ENCODE data around the gene NUTM2F.
"Not testable (repeated sequence)": the region's sequence is repeated elsewhere in the genome, so short reads cannot be mapped to it uniquely, and the experiment has no call there.

The NUTM2F gene, protein sequence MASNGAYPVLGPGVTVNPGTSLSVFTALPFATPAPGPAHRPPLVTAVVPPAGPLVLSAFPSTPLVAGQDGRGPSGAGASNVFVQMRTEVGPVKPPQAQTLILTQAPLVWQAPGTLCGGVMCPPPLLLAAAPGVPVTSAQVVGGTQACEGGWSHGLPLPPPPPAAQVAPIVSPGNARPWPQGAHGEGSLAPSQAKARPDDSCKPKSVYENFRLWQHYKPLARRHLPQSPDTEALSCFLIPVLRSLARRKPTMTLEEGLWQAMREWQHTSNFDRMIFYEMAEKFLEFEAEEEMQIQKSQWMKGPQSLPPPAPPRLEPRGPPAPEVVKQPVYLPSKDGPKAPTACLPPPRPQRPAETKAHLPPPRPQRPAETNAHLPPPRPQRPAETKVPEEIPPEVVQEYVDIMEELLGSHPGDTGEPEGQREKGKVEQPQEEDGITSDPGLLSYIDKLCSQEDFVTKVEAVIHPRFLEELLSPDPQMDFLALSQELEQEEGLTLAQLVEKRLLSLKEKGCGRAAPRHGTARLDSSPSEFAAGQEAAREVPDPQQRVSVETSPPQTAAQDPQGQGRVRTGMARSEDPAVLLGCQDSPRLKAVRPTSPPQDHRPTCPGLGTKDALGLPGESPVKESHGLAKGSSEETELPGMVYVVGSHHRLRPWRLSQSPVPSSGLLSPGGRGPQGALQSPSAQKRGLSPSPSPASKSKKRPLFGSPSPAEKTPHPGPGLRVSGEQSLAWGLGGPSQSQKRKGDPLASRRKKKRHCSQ

GRCh38 chr9:94328544-94328943 is at the start of gene NUTM2F:
NUTM2F (minus strand) TSS chr9:94328644; CDS start chr9:94328623, 21 bp downstream.
- DNase-seq, result not testable (repeated sequence)

- not testable (repeated sequence) for DNase-seq
Measured at GRCh38 chr9:94375197-94375596, 46.8 kb upstream of the NUTM2F start.

DNA sequence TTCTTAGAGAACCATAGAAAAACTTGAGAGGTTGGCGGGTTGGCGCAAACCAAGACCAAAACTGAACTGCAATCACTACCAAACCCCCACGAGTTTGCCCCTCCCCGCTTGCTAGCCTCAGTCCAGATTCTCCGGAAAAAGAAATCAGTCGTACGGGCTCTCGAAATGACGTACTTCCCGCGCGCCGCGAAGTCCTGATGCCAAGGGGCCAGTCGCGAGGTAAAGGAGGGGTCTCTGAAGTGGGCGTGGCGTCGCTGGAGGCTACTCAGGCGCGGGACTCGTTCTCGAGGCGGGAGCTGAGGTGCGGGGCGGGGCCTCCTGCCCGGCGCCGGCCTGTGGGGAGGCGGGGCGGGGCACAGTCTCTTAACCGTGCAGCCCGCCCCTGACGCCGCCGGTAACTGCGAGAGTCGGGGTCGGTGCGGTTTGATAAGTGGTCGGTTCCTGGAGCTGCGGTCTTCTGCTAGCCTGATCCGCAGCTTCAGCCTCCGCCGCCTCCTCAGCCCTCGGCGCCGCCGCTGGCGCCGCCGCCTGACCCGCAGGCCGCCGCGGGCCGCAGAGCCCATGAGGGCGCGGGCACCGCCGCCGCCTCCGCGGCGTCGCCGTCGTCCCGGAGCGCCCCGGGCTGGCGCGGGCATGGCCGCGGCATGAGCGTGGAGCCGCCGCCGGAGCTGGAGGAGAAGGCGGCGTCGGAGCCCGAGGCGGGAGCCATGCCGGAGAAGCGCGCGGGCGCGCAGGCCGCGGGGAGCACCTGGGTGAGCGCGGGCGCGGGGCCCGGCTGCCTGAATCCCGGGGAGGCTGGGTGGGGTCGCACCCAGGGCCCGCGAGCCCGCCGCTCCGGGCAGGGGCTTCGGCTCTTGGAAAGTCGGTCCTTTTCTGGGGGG is 46.0 kb upstream of the NUTM2F start:
- peak; percentile 79 for DNase-seq

GRCh38 chr9:94373779-94374175 is 45.3 kb upstream of the NUTM2F start:
- DNase-seq, result not testable (repeated sequence)

DNA sequence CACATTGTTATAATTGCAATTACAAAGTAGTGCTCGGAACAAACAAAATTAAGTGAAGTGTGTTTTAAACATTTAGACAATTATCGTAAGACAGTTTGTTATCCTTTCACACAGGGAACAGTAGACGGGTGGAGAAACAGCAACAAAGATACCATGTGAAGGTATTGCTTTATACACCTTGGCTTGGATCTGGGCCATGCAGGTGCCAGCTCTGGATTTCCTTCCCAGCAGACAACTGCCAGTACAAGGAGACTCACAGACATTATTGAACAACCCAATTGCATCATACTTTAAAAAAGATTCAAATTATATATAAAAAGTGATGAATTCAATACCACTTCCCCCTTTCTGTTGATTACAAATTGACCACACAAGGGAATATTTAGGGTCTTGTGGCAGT is 41.8 kb upstream of the NUTM2F start:
- DNase-seq, result not testable (repeated sequence)

GRCh38 chr9:94364093-94364614 is 35.7 kb upstream of the NUTM2F start:
- not testable (repeated sequence) for DNase-seq

GRCh38 chr9:94357158-94357557 is 28.7 kb upstream of the NUTM2F start:
- DNase-seq, result not testable (repeated sequence)

DNA sequence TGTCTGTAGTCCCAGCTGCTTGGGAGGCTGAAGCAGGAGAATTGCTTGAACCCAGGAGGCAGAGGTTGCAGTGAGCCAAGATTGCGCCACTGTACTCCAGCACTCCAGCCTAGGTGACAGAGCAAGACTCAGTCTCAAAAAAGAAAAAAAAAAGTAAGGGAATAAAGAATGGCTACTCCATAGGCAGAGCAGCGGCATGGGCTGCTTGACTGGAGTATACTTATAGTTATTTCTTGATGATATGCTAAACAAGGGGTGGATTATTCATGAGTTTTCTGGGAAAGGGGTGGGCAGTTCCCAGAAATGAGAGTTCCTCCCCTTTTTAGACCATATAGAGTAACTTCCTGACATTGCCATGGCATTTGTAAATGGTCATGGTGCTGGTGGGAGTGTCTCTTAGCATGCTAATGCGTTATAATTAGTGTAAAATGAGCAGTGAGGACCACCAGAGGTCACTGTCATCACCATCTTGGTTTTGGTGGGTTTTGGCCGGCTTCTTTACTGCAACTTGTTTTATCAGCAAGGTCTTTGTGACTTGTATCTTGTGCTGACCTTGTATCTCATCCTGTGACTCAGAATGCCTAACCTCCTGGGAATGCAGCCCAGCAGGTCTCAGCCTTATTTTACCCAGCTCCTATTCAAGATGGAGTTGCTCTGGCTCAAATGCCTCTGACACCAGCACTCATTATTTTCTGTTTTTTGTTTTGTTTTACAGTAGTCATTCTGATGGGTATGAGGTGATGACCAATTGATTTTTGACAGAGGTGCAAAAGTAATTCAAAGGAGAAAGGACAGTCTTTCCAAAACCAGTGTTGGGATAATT is 23.7 kb upstream of the NUTM2F start:
- DNase-seq, result not testable (repeated sequence)

GRCh38 chr9:94348754-94349153 is 20.3 kb upstream of the NUTM2F start:
- DNase-seq, result not testable (repeated sequence)

DNA sequence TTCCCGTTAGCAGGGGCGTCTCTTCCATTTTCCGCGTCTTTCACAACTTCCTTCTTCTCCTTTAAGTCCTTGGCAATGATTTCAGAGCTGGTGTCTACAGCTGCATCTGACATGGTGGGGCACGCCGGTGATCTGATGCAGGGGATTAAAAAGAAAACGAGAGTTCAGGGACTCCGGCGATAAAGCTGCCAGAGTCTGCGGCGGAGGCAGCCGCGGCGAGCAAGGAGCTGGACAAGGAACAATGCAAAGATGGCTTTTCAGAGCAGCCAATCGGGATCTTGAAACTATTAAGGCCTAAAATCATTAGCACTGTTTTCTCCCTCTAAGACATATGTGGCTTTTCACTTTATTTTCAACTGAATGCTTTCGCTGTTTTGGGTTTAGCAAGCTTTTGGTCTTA is 19.0 kb upstream of the NUTM2F start:
- not testable (repeated sequence) for DNase-seq

GRCh38 chr9:94341703-94342102 is 13.3 kb upstream of the NUTM2F start:
- DNase-seq, result not testable (repeated sequence)

DNA sequence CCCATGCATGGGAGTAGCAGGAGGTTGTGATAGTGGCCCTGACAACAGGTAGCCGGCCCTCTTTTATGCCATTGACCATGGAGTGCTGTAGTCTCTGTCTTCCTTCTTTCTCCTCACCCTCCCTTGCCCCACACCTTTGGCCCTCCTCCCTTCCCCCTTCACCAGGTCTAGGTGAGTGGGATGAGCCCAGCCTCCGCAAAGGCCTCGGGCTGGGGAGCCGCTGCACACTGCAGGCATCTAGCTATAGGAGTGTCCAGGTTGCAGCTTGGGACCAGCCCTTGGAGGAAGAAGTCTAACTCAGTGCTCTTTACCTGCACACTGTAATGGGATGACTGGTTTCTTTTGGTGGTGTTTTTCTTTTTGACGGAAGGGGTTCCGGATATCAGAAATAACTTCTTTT is 12.3 kb upstream of the NUTM2F start:
- not testable (repeated sequence) for DNase-seq

DNA sequence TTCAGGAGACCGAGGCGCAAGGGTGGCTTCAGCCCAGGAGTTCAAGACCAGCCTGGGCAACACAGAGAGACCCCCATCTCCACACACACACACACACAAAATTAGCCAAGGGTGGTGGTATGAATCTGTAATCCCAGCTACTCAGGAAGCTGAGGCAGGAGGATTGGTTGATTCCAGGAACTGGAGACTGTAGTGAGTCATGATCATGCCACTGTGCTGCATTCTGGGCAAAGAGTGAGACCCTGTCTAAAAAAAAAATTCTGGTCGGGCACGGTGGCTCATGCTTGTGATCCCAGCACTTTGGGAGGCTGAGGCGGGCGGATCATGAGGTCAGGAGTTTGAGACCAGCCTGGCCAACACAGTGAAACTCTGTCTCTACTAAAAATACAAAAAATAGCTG is 11.2 kb upstream of the NUTM2F start:
- not testable (repeated sequence) for DNase-seq

GRCh38 chr9:94338723-94339122 is 10.3 kb upstream of the NUTM2F start:
- DNase-seq, result not testable (repeated sequence)

DNA sequence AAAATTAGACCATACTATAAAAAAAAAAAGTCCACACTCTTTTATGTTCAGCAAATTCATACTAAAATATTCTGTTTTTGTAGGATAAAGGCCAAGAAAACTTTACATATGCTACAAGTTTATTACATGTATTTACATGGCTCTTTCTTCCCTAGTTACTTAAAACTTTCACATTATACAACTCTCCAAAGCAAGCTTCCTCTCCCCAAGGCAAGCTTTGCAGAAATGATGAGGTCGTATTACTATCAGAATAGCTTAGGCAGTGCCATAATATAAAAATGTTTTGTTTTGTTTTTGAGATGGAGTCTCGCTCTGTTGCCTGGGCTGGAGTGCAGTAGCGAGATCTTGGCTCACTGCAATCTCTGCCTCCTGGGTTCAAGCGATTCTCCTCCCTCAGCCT is 8.0 kb upstream of the NUTM2F start:
- DNase-seq, result not testable (repeated sequence)

DNA sequence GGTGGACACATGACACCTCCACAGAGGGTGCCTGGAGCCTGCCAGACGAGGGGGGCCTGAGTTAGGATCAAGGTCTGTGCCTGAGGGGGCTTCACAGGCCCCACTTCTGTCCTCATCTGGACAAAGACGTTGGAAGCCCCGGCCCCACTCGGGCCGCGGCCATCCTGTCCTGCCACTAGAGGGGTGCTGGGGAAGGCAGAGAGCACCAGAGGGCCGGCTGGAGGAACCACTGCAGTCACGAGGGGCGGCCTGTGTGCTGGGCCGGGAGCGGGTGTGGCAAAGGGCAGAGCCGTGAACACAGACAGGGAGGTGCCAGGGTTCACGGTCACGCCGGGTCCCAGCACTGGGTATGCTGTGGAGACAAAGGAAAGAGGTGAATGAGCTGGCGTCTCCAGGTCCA is 2.9 kb downstream of the NUTM2F start:
- not testable (repeated sequence) for DNase-seq

- not testable (repeated sequence) for DNase-seq
Measured at GRCh38 chr9:94323153-94323798, 5.2 kb downstream of the NUTM2F start.

DNA sequence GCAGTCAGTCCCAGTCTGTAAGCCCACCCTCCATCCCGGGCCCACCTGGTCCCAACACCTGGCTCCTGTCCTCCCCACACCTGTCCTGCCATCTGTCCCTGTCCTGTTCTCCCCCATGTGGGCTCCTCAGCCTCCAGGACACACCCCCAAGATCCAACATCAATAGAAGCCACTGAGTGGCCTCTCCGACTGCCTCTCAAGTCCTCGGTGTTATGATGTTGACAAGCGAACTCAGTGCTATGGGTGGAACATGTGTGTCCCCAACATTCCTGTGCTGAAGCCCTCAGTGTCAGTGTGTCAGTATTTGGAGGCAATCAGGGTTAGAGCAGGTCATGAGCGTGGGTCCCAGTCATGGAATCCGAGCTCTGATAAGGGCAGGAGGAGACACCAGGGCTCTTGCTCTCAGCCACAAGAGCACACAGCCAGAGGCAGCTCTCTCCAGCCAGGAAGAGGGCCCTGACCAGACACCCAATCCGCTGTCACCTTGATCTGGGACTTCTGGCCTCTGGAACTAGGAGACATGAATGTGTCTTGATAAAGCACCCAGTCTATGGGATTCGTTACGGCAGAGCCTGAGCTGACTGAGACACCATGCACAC is 6.0 kb downstream of the NUTM2F start:
- DNase-seq, result not testable (repeated sequence)

DNA sequence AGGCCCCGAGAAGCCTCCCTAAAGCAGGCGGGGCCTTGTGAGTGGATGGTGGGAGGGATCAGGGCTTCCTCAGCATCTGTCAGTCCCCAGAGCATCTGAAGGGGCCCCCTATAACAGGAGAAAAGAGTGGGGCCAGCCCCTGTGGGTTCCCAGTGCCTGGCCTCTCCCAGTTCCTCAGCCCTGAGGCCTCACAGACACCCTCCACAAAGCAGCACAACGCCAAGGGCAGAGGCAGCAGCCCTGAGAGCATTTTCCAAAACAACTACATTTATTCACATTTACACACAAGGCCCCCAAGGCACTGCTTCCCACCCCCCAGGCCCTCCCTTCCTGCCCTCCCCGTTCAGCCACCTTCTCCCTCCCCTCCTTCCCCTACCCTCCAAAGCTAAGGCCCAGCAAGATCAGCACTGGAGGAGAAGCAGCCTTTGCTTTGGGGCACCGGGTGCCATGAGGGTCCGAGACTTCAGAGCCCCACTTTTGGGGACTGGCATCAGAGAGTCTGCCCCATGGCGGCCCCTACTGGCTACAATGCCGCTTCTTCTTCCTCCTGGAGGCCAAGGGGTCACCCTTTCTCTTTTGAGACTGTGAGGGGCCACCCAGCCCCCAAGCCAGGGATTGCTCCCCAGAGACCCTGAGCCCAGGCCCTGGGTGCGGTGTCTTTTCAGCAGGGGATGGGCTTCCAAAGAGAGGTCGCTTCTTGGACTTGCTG is 10.3 kb downstream of the NUTM2F start:
- DNase-seq, result not testable (repeated sequence)

DNA sequence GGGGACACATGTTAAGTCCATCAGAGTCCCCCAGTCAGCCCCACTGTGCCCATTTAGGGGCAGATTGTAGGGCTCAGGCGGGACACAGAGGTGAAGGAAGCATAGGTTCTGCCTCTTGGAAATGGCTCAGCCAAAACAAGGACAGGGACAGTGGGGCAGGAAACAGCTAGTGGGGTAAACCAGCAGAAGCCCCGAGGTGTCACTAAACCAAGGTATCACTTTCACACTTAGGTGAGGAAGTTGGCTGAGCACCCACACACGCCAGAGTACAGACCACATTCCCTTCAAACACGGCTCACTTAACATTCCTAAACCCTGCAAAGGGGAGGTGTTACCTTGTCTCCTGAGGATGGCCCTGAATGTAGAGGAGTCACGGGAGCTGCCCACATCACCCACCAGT is 12.2 kb downstream of the NUTM2F start:
- DNase-seq, result not testable (repeated sequence)
